Naive thymus-derived CD8-positive, alpha-beta T cell (primary cell): ENCODE results near the gene ANAPC13. TPM values are rescaled to one million over a fixed set of nuclear protein-coding genes. Genes with fewer than 3 reads are reported as not detected.
A peak's percentile ranks its signal among the peaks of the same experiment; 100 is the strongest.

Source experiments
- ATAC-seq, 2 donors: fragments of 150-1000 bp; cut with Tn5 transposase in 1 of 2; sonication (Bioruptor Pico), chemical (Tn5 transposase) in 1 of 2; 1 replicate in 1 of 2; 2 replicates in 1 of 2; pipeline ENCODE4 v1.10.0; 2021; ENCODE audit warnings: mild to moderate bottlenecking in 2 of 2, moderate library complexity in 2 of 2
- POLR2A ChIA-PET: fragments of 350-600 bp; sonication (Branson Sonifier 250); formaldehyde crosslinking; loops from one replicate; lab custom pipeline; 2021; ENCODE audit warnings: antibody characterized with exemption; lab: Charles Lee
- DNase-seq, 10 donors: peaks; one replicate each; pipeline versions ENCODE4 v3.0.0 to v3.0.0-alpha.2; 2020 to 2022
- H3K27ac Mint-ChIP-seq, 10 donors: one replicate each; pipeline ENCODE4 v1.8.0; 2020 to 2022; ENCODE audit warnings: mild to moderate bottlenecking in 10 of 10, mixed read lengths in 10 of 10, moderate library complexity in 4 of 10, inconsistent platforms in 1 of 10
- H3K27me3 Mint-ChIP-seq, 5 donors: one replicate each; pipeline ENCODE4 v1.8.0; 2021 to 2022; ENCODE audit warnings: mixed read lengths in 5 of 5
- H3K36me3 Mint-ChIP-seq, 3 donors: one replicate each; pipeline ENCODE4 v1.8.0; 2020 to 2022; ENCODE audit warnings: mixed read lengths in 3 of 3, mild to moderate bottlenecking in 2 of 3, inconsistent platforms in 1 of 3
- H3K4me1 Mint-ChIP-seq, 4 donors: one replicate each; pipeline ENCODE4 v1.8.0; 2021 to 2022; ENCODE audit warnings: mixed read lengths in 4 of 4
- H3K4me3 Mint-ChIP-seq, 10 donors: one replicate each; pipeline ENCODE4 v1.8.0; 2020 to 2022; ENCODE audit warnings: mild to moderate bottlenecking in 10 of 10, mixed read lengths in 10 of 10, moderate library complexity in 6 of 10, inconsistent platforms in 1 of 10
- H3K9me3 Mint-ChIP-seq, 9 donors: one replicate each; pipeline ENCODE4 v1.8.0; 2020 to 2022; ENCODE audit warnings: mixed read lengths in 9 of 9, mild to moderate bottlenecking in 3 of 9, inconsistent platforms in 1 of 9, moderate library complexity in 1 of 9
- polyA plus RNA-seq, 3 donors: library from polyadenylated mRNA; unstranded; fragments of 300-500 nt; fragmentation: Illumina TruSeq; gene quantifications; one replicate each; pipeline ENCODE4 v1.2.3, GENCODE V29; 2021
- total RNA-seq, 8 experiments: library from RNA in 2 of 8; stranded (reverse) in 2 of 8; gene quantifications; one replicate each; pipeline ENCODE4 v1.2.3 and lab custom pipeline; 2021 to 2026

The ANAPC13 gene
- total and polyA plus RNA-seq, 5 experiments from 2014 or later = 36.1 to 96.1 (median 88.9) TPM

DNA sequence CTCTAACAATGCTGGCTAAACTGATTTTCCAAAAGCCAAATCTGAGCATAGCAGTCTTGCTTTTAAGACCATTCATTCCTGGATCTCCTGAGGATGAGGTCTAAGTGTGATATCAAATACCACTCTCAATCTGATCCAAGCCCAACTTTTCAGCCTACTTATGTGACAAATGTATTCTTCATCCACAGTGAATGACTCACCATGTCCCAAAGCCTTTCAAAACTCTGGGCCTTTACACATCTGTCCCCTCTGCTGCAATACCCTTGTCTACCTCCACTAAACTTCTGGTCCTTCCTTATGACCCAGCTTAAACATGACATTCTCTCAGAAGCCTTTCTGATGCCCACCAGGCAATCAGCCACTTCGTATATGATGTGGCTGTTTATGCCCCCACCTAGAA is 4.6 kb downstream of the ANAPC13 start:
- Mint-ChIP-seq H3K27me3 (no peaks in the 10 kb centered on the region), H3K36me3 (peaks cover 8 to 62% (median 12%) of the 10 kb centered on the region in 3 donors), H3K27ac (peak overlapping the region in 3 of 10 donors; percentile 43 to 78 (median 61)), H3K9me3 (no peaks in the 10 kb centered on the region), H3K4me1 (peaks cover 11 to 38% (median 35%) of the 10 kb centered on the region in 4 donors), H3K4me3 (no peak overlapping the region)
- POLR2A ChIA-PET = no interaction called here
- no peak for DNase-seq
- no peak for ATAC-seq

DNA sequence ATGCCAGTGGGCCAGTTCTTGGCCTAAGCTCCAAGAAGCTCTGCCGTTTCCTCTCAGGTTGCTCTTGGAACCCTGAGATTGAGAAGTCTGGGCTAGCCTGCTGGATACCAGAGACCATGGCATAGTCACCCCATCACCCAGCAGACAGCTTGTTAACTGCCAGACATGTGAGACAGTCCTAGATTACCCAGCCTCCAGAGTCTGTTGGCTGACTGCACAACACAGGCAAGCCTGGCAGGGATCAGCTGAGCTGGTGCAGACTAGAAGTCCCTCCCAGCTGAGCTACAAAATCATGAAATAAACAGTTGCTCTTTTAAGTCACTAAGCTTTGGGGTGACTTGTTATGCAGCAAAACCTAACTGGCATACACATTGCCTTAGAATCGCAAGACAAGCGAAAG is 5.2 kb downstream of the ANAPC13 start:
- no peak for DNase-seq
- H3K27ac Mint-ChIP-seq = peak overlapping the region in 1 of 10 donors; percentile 80

DNA sequence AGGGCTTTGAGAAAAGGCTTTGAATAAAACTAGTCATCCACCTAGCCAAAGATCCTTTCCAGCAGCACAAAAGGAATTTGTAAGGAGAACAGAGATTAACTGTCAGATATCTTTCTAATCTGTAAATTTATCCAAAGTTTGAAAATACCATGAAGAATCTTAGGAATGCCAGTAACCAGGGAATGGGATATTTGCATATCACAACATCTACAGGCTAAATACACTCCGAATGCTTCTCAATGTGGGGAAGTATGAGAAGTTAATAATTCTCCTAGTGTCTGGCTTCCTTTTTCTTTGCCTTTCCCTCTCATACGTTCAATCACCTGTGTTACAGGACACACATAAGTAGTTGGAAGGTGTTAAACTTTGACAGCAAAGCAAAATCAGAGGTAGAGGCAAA is 7.8 kb downstream of the ANAPC13 start:
- Mint-ChIP-seq H3K27ac (peak overlapping the region in 1 of 10 donors; percentile 74), H3K4me3 (no peak overlapping the region), H3K27me3 (no peaks in the 10 kb centered on the region), H3K9me3 (no peaks in the 10 kb centered on the region), H3K4me1 (peaks cover 0 to 16% (median 13%) of the 10 kb centered on the region in 4 donors), H3K36me3 (peaks cover 8 to 63% (median 12%) of the 10 kb centered on the region in 3 donors)
- DNase-seq (no peak), ATAC-seq (no peak)
- POLR2A ChIA-PET = no interaction called here

More for the DNA sequence above, 5.2 kb downstream of the ANAPC13 start:
- POLR2A ChIA-PET = no interaction called here
- ATAC-seq = no peak
- no peaks in the 10 kb centered on the region for H3K9me3 Mint-ChIP-seq
- peaks cover 11 to 38% (median 34%) of the 10 kb centered on the region in 4 donors for H3K4me1 Mint-ChIP-seq
- no peak overlapping the region for H3K4me3 Mint-ChIP-seq
- H3K36me3 Mint-ChIP-seq = peaks cover 8 to 64% (median 12%) of the 10 kb centered on the region in 3 donors
- no peaks in the 10 kb centered on the region for H3K27me3 Mint-ChIP-seq

DNA sequence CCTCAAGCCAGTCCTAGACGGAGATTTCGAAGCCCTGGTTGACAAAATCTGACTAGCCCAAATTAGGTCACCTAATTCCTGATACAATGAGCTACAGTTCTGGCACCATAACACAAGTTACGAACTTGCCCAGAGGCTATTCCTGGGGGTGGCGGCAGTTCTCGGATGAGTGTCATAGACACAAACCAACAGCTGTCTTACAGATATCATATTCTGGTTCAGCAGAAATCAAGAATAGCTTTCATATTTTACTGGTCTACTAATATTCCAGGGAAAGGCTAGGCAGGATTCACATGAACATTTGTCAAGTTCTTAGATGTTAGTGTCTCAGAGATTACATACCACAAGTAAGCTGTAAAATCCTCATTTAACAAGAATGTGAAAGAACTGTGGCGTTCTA is 8.8 kb downstream of the ANAPC13 start:
- no peak overlapping the region for H3K4me3 Mint-ChIP-seq
- peaks cover 8 to 54% (median 15%) of the 10 kb centered on the region in 3 donors for H3K36me3 Mint-ChIP-seq
- DNase-seq (no peak), ATAC-seq (no peak)
- peak overlapping the region in 1 of 10 donors; percentile 62 for H3K27ac Mint-ChIP-seq
- H3K27me3 Mint-ChIP-seq = no peaks in the 10 kb centered on the region
- POLR2A ChIA-PET = interaction anchor here (1.0 kb wide), 1 partner anchor 8 kb away, joined by 3 read pairs; the partner anchor contains the start of genes ANAPC13 and CEP63
- H3K4me1 Mint-ChIP-seq = peaks cover 0 to 9% (median 7%) of the 10 kb centered on the region in 4 donors
- H3K9me3 Mint-ChIP-seq = no peaks in the 10 kb centered on the region

DNA sequence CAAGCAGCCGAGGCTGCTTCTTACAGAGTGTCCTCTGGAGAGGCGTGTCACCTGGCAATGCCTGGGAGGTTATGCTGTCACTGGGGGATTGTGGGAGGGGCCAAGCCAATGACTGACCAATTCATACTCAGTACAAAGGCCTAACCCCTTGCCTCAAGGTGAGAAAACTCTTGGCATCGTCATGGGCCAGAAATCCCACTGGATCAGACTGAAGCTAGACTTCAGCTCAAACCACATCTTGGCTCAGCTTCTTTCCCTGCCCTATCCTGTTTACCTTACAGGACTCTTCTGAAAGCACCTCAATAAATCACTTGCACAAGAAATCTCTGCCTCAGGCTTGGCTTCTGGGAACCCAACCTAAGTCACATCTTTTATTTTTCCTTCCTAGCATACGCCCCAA is 9.5 kb downstream of the ANAPC13 start:
- POLR2A ChIA-PET = interaction anchor here (1.0 kb wide), 1 partner anchor 9 kb away, joined by 3 read pairs; the partner anchor contains the start of genes ANAPC13 and CEP63
- Mint-ChIP-seq H3K9me3 (no peaks in the 10 kb centered on the region), H3K4me3 (no peak overlapping the region), H3K27me3 (no peaks in the 10 kb centered on the region), H3K36me3 (peaks cover 8 to 51% (median 15%) of the 10 kb centered on the region in 3 donors), H3K27ac (peak overlapping the region in 1 of 10 donors; percentile 49), H3K4me1 (peaks cover 2 to 7% (median 5%) of the 10 kb centered on the region in 4 donors)
- ATAC-seq (no peak), DNase-seq (no peak)

DNA sequence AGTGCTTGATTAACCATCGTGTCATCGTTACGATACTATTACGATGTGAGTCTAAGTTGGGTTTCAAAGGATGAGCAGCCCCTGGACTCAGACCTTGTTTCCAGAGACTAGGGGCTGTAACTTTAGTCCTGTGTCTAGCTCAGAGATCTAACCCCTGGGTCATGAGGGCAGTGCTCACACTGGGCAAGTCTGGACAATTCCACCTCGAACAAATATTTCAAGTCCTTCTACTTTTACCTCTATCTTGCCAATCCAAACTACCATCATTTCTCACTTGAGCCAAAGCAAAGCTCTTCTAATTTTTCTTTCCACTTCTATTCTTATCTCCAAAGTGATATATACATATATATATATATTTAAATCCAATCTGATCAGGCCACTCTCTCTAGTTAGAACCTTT is 10.8 kb downstream of the ANAPC13 start:
- Mint-ChIP-seq H3K27ac (no peak overlapping the region), H3K4me3 (no peak overlapping the region), H3K9me3 (no peaks in the 10 kb centered on the region), H3K36me3 (peaks cover 8 to 38% (median 10%) of the 10 kb centered on the region in 3 donors), H3K27me3 (no peaks in the 10 kb centered on the region), H3K4me1 (peaks cover 0 to 3% (median under 1%) of the 10 kb centered on the region in 4 donors)
- POLR2A ChIA-PET = no interaction called here
- ATAC-seq (no peak), DNase-seq (no peak)

DNA sequence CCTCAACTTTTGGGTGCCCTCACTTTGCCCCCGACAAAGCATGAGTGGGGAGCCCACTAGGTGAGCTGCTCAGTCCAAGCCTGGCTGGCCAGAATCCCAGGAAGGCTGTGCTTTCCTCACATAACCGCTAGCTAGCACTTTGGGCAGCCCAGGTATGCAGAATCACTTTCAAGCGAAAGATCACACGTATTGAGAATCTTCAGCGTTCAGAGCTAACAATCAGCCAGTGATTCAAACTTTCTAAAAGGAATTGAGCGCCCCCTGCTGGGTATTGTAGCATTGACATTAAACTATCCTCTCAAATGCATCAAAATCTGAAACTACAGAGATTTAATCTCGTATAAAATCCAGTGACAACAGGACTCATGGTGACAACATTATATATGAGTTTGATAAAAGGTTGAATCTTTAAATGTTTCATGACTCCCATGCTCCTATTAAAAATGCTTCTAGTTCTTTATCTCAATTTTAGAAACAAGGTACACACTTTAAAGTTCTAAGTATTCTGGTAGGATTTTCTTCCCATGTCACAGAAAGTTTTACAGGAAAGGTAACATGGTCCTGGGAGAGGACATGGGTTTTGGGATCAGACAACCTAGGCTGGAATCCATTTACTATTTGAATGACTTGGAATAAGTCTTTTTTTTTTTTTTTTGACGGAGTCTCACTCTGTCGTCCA is 11.8 kb downstream of the ANAPC13 start:
- Mint-ChIP-seq H3K4me1 (peaks cover 0 to 2% (median under 1%) of the 10 kb centered on the region in 4 donors), H3K36me3 (peaks cover 8 to 34% (median 8%) of the 10 kb centered on the region in 3 donors), H3K27me3 (no peaks in the 10 kb centered on the region), H3K9me3 (no peaks in the 10 kb centered on the region), H3K27ac (no peak overlapping the region), H3K4me3 (no peak overlapping the region)
- POLR2A ChIA-PET = interaction anchor here (0.7 to 1.1 kb wide), 3 partner anchors 10 to 261 kb away, joined by 3 to 4 read pairs (median 3); no protein-coding TSS in a partner anchor
- ATAC-seq (peak; percentile 80 to 87), DNase-seq (peak; percentile 51 to 86 (median 75))

DNA sequence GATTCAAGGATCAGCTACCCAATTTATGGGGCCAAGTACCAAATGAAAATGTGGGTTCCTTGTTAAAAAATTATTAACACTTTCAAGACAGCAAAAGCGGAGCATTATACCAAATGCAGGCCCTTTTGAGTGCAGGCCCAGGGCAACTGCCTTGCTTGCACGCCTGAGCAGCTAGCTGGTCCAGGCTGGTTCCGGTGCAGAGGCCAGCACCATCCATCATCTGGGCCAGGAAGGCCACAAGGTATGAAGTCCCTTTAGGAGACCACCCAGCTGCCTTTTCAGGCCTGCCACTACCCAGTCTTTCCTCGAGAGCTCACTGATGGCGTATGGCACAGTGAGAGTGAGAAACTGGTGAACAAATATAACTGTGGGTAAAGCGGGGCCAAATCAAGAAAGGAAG is 13.0 kb downstream of the ANAPC13 start:
- POLR2A ChIA-PET = no interaction called here
- H3K27me3 Mint-ChIP-seq = no peaks in the 10 kb centered on the region
- H3K9me3 Mint-ChIP-seq = no peaks in the 10 kb centered on the region
- no peak overlapping the region for H3K4me3 Mint-ChIP-seq
- H3K4me1 Mint-ChIP-seq = peaks cover 0 to 2% (median under 1%) of the 10 kb centered on the region in 4 donors
- H3K36me3 Mint-ChIP-seq = peaks cover 8 to 22% (median 8%) of the 10 kb centered on the region in 3 donors
- no peak overlapping the region for H3K27ac Mint-ChIP-seq
- DNase-seq (no peak), ATAC-seq (no peak)

DNA sequence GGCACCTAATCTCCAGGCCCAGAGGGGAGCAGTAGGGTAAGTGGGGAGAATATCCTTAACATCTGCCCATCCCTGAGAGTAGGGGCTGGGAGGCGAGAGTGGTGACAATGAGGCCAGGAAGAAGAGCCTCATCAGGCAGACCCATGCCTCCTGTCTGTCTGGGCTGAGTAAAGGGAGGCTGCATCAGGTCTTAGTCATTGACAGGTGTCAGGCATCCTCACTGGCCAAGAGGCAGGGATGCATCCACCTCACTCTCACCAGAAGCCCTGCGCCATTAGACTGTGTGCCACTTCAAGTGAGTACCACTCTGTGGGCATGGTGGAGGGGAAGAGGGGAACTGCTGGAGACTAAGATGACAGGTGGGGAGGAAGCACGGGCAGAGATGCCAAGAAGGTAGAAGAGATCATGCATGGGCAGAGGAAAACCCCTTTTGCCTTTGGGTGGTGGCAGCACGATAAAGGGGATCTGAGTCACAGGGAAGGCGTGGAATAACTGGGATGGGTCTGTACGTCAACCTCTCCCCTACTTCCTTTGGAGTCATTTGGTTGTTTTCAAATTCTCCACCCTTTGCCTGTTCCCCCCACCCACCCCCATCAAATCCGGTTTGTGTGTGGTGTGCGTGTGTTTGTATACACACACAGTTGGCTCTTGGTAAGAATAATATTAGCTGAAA is 14.1 kb downstream of the ANAPC13 start:
- POLR2A ChIA-PET = no interaction called here
- DNase-seq (no peak), ATAC-seq (no peak)
- Mint-ChIP-seq H3K36me3 (peaks cover 2 to 10% (median 3%) of the 10 kb centered on the region in 3 donors), H3K27me3 (no peaks in the 10 kb centered on the region), H3K4me1 (peaks cover 0 to 2% (median under 1%) of the 10 kb centered on the region in 4 donors), H3K9me3 (no peaks in the 10 kb centered on the region), H3K27ac (peak overlapping the region in 1 of 10 donors; percentile 80), H3K4me3 (no peak overlapping the region)

DNA sequence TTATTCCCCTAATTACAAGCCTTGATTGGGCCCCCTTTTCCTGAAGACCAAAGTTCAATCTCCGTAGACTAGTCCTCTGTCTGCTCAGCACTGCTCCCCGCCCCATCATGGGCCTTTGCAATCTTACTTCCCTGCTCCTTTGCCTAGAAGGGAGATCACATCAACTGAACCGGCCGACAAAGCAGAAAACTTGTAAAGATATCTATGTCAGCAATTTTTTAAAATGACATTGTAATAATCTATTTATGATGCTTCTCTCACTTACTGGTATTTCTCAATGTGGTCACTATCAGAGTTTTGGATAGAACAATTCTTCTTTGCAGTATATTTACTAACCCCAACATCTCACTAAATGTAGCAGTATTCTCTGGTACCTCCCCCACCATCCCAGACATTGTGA is 17.3 kb downstream of the ANAPC13 start:
- peaks cover 0 to 2% (median 0%) of the 10 kb centered on the region in 4 donors for H3K4me1 Mint-ChIP-seq
- DNase-seq (no peak), ATAC-seq (no peak)
- H3K27ac Mint-ChIP-seq = no peak overlapping the region
- POLR2A ChIA-PET = no interaction called here
- no peaks in the 10 kb centered on the region for H3K9me3 Mint-ChIP-seq
- peaks cover 0 to 3% (median 2%) of the 10 kb centered on the region in 3 donors for H3K36me3 Mint-ChIP-seq
- peaks cover 0 to 2% (median 0%) of the 10 kb centered on the region in 5 donors for H3K27me3 Mint-ChIP-seq
- H3K4me3 Mint-ChIP-seq = no peak overlapping the region

DNA sequence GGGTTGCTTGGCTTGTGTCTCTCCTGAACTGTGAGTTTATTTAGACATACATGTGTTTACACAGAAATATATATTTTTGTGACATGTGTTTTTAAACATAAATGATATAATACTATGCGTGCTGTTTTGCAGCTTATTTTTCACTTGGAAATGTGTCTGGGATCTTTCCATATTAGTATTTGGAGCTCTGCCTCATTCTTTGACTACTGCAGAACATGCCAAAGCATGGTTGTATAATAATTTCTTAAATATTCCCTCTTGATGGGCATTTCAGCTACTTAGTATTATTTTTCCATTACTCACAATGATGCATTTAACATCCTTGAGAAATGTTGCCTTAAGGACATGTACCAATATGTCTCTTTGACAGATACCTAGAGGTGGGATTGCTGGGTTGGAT is 19.5 kb downstream of the ANAPC13 start:
- ATAC-seq (no peak), DNase-seq (no peak)
- H3K27ac Mint-ChIP-seq = no peak overlapping the region
- POLR2A ChIA-PET = no interaction called here
- H3K9me3 Mint-ChIP-seq = no peaks in the 10 kb centered on the region
- H3K4me3 Mint-ChIP-seq = no peak overlapping the region
- H3K4me1 Mint-ChIP-seq = no peaks in the 10 kb centered on the region
- no peaks in the 10 kb centered on the region for H3K36me3 Mint-ChIP-seq
- peaks cover 0 to 9% (median 2%) of the 10 kb centered on the region in 5 donors for H3K27me3 Mint-ChIP-seq

DNA sequence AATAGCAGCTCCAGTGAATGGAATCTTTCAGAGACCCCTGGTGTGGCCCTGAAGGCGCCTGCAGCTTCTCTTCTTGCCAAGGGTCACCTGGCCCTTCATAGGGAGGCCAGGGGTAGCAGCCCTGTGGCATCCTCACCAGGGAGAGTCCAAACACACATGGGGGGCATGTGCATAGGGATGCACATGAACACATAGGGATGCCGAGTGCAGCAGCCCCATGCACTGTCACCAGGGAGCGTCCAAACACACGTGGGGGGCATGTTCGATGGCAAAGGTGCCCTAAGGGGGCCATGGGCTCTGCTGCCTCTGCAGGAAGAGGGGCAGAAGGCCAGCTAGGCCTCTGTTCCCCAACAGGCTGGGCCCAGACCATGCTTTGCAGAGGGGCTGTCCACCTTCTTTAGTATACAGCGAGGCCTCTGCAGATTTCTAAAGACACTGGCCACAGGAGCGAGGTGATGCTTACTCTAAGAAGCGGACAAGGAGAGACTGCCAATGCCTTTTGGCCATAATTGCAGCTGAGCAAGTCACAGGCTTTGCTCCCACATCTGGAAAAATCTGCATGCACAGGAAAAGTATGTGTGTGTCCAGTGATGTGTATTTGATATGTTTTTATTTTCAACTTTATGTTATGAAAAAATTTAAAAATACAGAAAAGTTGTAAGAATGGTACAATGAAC is 21.0 kb downstream of the ANAPC13 start:
- Mint-ChIP-seq H3K27ac (no peak overlapping the region), H3K36me3 (no peaks in the 10 kb centered on the region), H3K27me3 (peaks cover 2 to 9% (median 4%) of the 10 kb centered on the region in 5 donors), H3K9me3 (no peaks in the 10 kb centered on the region), H3K4me1 (no peaks in the 10 kb centered on the region), H3K4me3 (no peak overlapping the region)
- DNase-seq = no peak
- POLR2A ChIA-PET = no interaction called here
- ATAC-seq = no peak
